Right lobe of liver (tissue), 6 donors: ENCODE results near the gene IER3. TPM values are rescaled to one million over a fixed set of nuclear protein-coding genes. Genes with fewer than 3 reads are reported as not detected.

Experiments
- ATAC-seq, 4 donors: fragments of 200-7000 bp; cut with Tn5 transposase; one replicate each; pipeline ENCODE4 v1.9.1; 2020; ENCODE audit warnings: mild to moderate bottlenecking in 4 of 4, moderate library complexity in 4 of 4
- DNase-seq, 3 donors: peaks; one replicate each; pipeline ENCODE4 v3.0.0-alpha.2; 2020
- H3K27ac ChIP-seq, 3 donors: fragments of 200-600 bp; one replicate each; pipeline ENCODE4 v1.8.0; 2022
- H3K27me3 ChIP-seq, 2 donors: fragments of 200-600 bp; one replicate each; pipeline ENCODE4 v1.8.0; 2022
- H3K36me3 ChIP-seq, 4 donors: fragments of 200-600 bp; sonication (generic) in 1 of 4; one replicate each; pipeline versions ENCODE4 v1.5.1 to v1.8.0; 2017 to 2022; ENCODE audit warnings: control low read depth in 1 of 4
- H3K4me1 ChIP-seq, 4 donors: fragments of 200-600 bp; sonication (generic) in 1 of 4; one replicate each; pipeline versions ENCODE4 v1.5.1 to v1.8.0; 2017 to 2022; ENCODE audit warnings: control low read depth in 1 of 4
- H3K4me3 ChIP-seq, 3 donors: fragments of 200-600 bp; one replicate each; pipeline ENCODE4 v1.8.0; 2022
- H3K9me3 ChIP-seq, 4 donors: fragments of 200-600 bp; sonication (generic) in 1 of 4; one replicate each; pipeline versions ENCODE4 v1.5.1 to v1.8.0; 2017 to 2022; ENCODE audit warnings: control low read depth in 1 of 4
- POLR2A ChIP-seq: fragments of 450-650 bp; IDR thresholded peaks from one replicate; pipeline ENCODE4 v1.6.1; 2017; ENCODE audit warnings: antibody characterized with exemption, mild to moderate bottlenecking
- WGBS: methylation state at CpG from one replicate; pipeline ENCODE4 v1.1.6; 2018; ENCODE audit warnings: low coverage, low lambda C conversion rate; ENCODE audit not compliant: insufficient coverage; ENCODE audit errors: missing lambda C conversion rate; 5-methylcytosine and 5-hydroxymethylcytosine counted together
- intact Hi-C, 2 donors: fragments of 100-400 bp; cut with DNase I; formaldehyde crosslinking; loops; one replicate each; pipeline versions ENCODE4 v1.11.2 to v1.14.1; 2022
- total RNA-seq, 6 experiments: library from RNA; depleted of rRNA in 2 of 6; stranded (reverse); fragments of >200 nt in 2 of 6; fragmentation: NEBNext Ultra II Directional in 3 of 6; extraction: Animal tissue kit (Norgen Biotek cat#: 25700) in 3 of 6; gene quantifications; one replicate each; pipeline versions ENCODE4 v1.1.0 to v1.2.4, GENCODE V29; 2016 to 2023
- TF ChIP-seq, protein P1 (sequence below), 4 donors: fragments of 200-600 bp in 3 of 4; fragments of 450-650 bp in 1 of 4; IDR thresholded peaks; one replicate each; pipeline versions ENCODE4 v1.5.1 to v1.8.0; 2016 to 2022; ENCODE audit warnings: antibody characterized with exemption in 4 of 4, mild to moderate bottlenecking in 2 of 4
- donor health status: DM: no; HTN: yes; CAD: no.
- donor health status: DM: no; HTN: no; CAD: no.
- donor health status: DM: no; HTN: no; CAD: no.
- donor health status: DM: no; HTN: yes; CAD: no.
- donor health status: DM: no; HTN: yes; CAD: no.

Gene IER3
- total RNA-seq, 6 experiments from 2014 or later = 2.8 to 72.3 (median 24.5) TPM

DNA sequence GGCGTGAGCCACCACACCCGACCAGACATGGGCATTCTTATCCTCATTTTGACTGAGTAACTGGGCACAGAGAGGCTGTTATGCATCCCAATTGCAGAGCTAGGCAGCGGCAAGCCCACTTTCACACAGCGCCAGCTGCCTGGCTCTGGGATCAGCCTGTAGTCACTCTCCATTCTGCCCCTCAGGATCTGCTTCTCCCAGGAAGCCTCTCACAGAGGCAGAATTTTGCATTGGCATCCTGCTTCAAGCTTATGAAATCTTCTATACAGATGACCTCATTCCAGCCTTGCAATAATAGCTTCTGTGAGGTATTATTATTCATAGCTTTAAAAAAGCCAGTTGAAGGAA lies 37.0 kb upstream of the IER3 start:
- H3K4me1 ChIP-seq = peaks cover 2 to 32% (median 7%) of the 10 kb centered on the region in 4 donors
- intact Hi-C loops = no loop called here
- H3K27ac ChIP-seq = peak overlapping the region; percentile 89 to 92 (median 89)
- H3K4me3 ChIP-seq = peak overlapping the region in 1 of 3 donors; percentile 34
- TF ChIP-seq, protein P1, sequence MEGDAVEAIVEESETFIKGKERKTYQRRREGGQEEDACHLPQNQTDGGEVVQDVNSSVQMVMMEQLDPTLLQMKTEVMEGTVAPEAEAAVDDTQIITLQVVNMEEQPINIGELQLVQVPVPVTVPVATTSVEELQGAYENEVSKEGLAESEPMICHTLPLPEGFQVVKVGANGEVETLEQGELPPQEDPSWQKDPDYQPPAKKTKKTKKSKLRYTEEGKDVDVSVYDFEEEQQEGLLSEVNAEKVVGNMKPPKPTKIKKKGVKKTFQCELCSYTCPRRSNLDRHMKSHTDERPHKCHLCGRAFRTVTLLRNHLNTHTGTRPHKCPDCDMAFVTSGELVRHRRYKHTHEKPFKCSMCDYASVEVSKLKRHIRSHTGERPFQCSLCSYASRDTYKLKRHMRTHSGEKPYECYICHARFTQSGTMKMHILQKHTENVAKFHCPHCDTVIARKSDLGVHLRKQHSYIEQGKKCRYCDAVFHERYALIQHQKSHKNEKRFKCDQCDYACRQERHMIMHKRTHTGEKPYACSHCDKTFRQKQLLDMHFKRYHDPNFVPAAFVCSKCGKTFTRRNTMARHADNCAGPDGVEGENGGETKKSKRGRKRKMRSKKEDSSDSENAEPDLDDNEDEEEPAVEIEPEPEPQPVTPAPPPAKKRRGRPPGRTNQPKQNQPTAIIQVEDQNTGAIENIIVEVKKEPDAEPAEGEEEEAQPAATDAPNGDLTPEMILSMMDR (IDR thresholded peaks at IDR 0.05) = no peak
- DNase-seq (no peak), ATAC-seq (no peak)
- no peaks in the 10 kb centered on the region for H3K36me3 ChIP-seq
- 60% methylated on average over 1 of the region's 4 CpGs for whole genome bisulfite sequencing
- H3K9me3 ChIP-seq = no peaks in the 10 kb centered on the region
- no peaks in the 10 kb centered on the region for H3K27me3 ChIP-seq

DNA sequence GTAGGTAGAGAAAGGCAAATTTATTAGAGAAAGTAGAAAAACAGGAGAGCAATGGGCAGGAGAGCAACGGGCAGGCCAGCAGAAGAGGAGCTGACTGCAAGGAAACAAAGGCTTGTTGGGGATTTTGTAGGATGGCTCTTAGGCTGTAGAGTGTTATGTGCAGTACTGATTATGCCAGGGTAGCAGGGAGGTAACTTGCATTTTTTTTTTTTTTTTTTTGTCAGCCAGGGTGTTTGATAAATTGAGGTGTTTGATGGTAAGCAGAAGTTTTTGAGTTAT lies 36.2 kb upstream of the IER3 start:
- Histone ChIP-seq H3K36me3 (no peaks in the 10 kb centered on the region), H3K9me3 (no peaks in the 10 kb centered on the region), H3K4me1 (peaks cover 2 to 32% (median 7%) of the 10 kb centered on the region in 4 donors), H3K27me3 (no peaks in the 10 kb centered on the region), H3K4me3 (no peak overlapping the region), H3K27ac (peak overlapping the region in 2 of 3 donors; percentile 53 to 89)
- TF ChIP-seq POLR2A = no peak
- TF ChIP-seq, protein P1 (IDR thresholded peaks at IDR 0.05) = no peak
- ATAC-seq = no peak
- intact Hi-C loops = no loop called here
- WGBS = 100% methylated on average over 1 of the region's 1 CpG
- no peak for DNase-seq

DNA sequence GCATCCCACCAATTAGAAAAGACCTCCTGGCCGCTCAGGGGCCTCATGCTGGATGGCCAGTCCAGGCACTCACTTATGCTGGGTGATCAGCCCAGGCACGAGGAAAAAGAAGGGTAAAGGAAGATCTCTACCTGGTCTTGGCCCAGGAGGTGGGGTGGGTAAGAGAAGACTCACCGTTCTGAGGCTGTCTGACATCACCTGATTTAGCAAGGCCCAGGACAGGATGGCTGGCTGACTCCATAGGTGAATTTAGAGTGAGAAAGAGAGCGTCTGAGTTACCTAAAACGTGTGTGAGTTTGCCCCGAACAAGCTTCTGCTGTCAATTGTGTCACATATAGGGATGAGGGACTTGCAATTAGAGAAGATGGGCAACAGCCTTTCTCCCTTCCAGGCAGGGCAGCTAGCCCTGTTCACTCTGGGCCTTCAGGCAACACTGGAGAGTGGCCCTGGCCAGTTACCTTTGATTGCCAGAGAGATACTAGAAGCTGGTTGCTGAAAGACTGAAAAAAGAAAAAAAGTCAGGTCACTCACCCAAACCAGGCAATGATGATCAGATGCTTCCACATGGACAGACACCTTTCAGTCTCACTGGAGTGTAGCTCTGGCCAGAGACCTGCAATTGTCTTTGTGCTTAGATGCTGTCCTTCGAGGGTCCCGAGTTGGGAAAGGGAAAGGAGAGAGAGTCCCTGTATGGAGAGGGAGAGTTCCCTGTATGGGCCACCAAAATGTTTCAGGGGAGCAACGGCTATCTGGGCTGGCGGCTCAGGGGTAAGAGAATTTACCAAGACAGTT lies 35.7 kb upstream of the IER3 start:
- ATAC-seq (no peak), DNase-seq (no peak)
- intact Hi-C loops = no loop called here
- no peak for TF ChIP-seq POLR2A
- TF ChIP-seq, protein P1 (IDR thresholded peaks at IDR 0.05) = no peak
- H3K36me3 ChIP-seq = no peaks in the 10 kb centered on the region
- H3K4me1 ChIP-seq = peaks cover 2 to 32% (median 7%) of the 10 kb centered on the region in 4 donors
- H3K4me3 ChIP-seq = no peak overlapping the region
- whole genome bisulfite sequencing = 79% methylated on average over 9 of the region's 10 CpGs
- H3K27me3 ChIP-seq = no peaks in the 10 kb centered on the region
- H3K9me3 ChIP-seq = no peaks in the 10 kb centered on the region
- peak overlapping the region in 2 of 3 donors; percentile 29 to 53 for H3K27ac ChIP-seq

DNA sequence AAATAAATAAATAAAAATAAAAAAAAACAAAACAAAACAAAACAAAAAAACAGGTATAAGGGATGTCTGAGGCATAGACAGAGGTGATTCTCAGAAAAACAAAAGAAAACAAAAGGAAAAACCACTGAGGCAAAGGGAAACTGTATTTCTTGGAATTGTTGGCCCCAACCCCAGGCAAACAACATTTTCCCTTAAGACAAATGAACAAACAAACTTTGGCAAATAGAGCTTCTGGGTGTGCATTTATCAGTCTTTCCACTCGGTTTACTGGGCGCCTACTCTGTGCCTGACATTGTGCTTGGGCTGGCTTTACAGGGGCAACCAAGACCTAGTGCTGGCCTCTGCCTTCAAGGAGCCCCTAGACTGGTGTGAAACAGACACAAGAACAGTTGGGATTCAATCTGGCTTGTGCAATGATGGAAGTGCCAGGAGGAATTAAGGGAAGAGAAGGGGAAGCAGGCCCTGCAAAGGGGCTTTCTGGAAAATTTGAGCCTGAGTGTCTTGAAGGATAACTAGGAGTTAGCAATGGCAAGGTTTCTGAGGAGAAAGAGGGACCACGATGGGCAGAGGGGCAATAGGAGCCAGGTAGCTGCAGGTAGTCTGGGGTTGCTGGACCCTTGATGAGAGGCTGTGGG lies 33.8 kb upstream of the IER3 start:
- ATAC-seq = no peak

More for the DNA sequence above, 33.8 kb upstream of the IER3 start:
- Histone ChIP-seq H3K27me3 (no peaks in the 10 kb centered on the region), H3K36me3 (no peaks in the 10 kb centered on the region), H3K4me1 (peaks cover 2 to 30% (median 7%) of the 10 kb centered on the region in 4 donors), H3K27ac (peak overlapping the region in 1 of 3 donors; percentile 53), H3K4me3 (no peak overlapping the region), H3K9me3 (no peaks in the 10 kb centered on the region)
- WGBS = 75% methylated on average over 2 of the region's 3 CpGs
- intact Hi-C loops = no loop called here
- no peak for DNase-seq
- TF ChIP-seq, protein P1 (IDR thresholded peaks at IDR 0.05) = no peak
